COLO668 (cell line): ENCODE measurements around the gene TRPM2.
A peak's percentile ranks its signal among the peaks of the same experiment; 100 is the strongest.

Experiments
- DNase-seq: peaks from one replicate; lab custom pipeline; 2025; ENCODE audit not compliant: unreplicated experiment; lab: John Stamatoyannopoulos, UW

Gene TRPM2

GRCh38 chr21:44424608-44425306, 71.3 kb downstream of the TRPM2 start:
- peak; percentile 75 for DNase-seq

- peak; percentile 92 for DNase-seq
Measured at GRCh38 chr21:44425307-44425894, 72.0 kb downstream of the TRPM2 start.

- DNase-seq: peak; percentile 66
Measured at GRCh38 chr21:44425895-44426662, 72.7 kb downstream of the TRPM2 start.

GRCh38 chr21:44426663-44427191, 73.3 kb downstream of the TRPM2 start:
- DNase-seq: peak; percentile 57

- peak; percentile 98 for DNase-seq
Measured at GRCh38 chr21:44427241-44428120, 74.1 kb downstream of the TRPM2 start.

- DNase-seq: peak; percentile 84
Measured at GRCh38 chr21:44428281-44428960, 75.0 kb downstream of the TRPM2 start.

GRCh38 chr21:44429894-44430293, 76.5 kb downstream of the TRPM2 start:
- DNase-seq: no peak

GRCh38 chr21:44431300-44431699, 77.9 kb downstream of the TRPM2 start:
- DNase-seq: no peak

GRCh38 chr21:44432841-44433790, 79.7 kb downstream of the TRPM2 start:
- no peak for DNase-seq

GRCh38 chr21:44433791-44434567, 80.6 kb downstream of the TRPM2 start:
- no peak for DNase-seq

- DNase-seq: no peak
Measured at GRCh38 chr21:44434568-44434925, 81.1 kb downstream of the TRPM2 start.

- no peak for DNase-seq
Measured at GRCh38 chr21:44434936-44435635, 81.7 kb downstream of the TRPM2 start.

- no peak for DNase-seq
Measured at GRCh38 chr21:44436111-44436611, 82.7 kb downstream of the TRPM2 start.

GRCh38 chr21:44436958-44437357, 83.5 kb downstream of the TRPM2 start:
- no peak for DNase-seq

- no peak for DNase-seq
Measured at GRCh38 chr21:44437371-44437695, 83.9 kb downstream of the TRPM2 start.

- no peak for DNase-seq
Measured at GRCh38 chr21:44437696-44438431, 84.4 kb downstream of the TRPM2 start.

GRCh38 chr21:44438531-44439210, 85.2 kb downstream of the TRPM2 start:
- no peak for DNase-seq
